GM12892 (cell line): ENCODE results near the gene TMEM132A.
"Not testable (repeated sequence)": the region's sequence is repeated elsewhere in the genome, so short reads cannot be mapped to it uniquely, and the experiment has no call there.

ENCODE experiments used
- DNase-seq: peaks from one replicate; pipeline ENCODE4 v3.0.0; 2011; ENCODE audit not compliant: insufficient read length
- FAIRE-seq: peaks from 2 replicates; lab custom pipeline; 2011; peaks lifted over from hg19 to GRCh38; lab: Jason Lieb, UNC
- POLR2A ChIP-seq: IDR thresholded peaks from 2 replicates; pipeline ENCODE4 v1.6.1; 2011; ENCODE audit warnings: low read depth, low read length, control low read depth
- POLR2AphosphoS5 ChIP-seq: IDR thresholded peaks from 2 replicates; pipeline ENCODE4 v1.6.1; 2011; ENCODE audit warnings: low read depth, low read length, control low read depth
- TAF1 ChIP-seq: IDR thresholded peaks from 2 replicates; pipeline ENCODE4 v1.6.1; 2011; ENCODE audit warnings: low read depth, mild to moderate bottlenecking, control low read depth, low read length, borderline replicate concordance

Gene TMEM132A

GRCh38 chr11:60906132-60906972 lies 17.9 kb upstream of the TMEM132A start, which contains the start of gene PRPF19:
TSS of gene PRPF19 (minus strand) at chr11:60906585. CDS start at chr11:60906382, 203 bp downstream.
- FAIRE-seq: peak; percentile 96
- TF ChIP-seq POLR2AphosphoS5 (peak; percentile 91), POLR2A (peak; percentile 95), TAF1 (peak; percentile 89)
- peak; percentile 89 for DNase-seq

- no peak for FAIRE-seq
- no peak for DNase-seq
- TF ChIP-seq POLR2AphosphoS5 (no peak), POLR2A (no peak), TAF1 (no peak)
These were observed 15.5 kb upstream of the TMEM132A start for GRCh38 chr11:60908803-60909202.

- FAIRE-seq, DNase-seq: not testable (repeated sequence)
These were observed 14.5 kb upstream of the TMEM132A start for GRCh38 chr11:60909680-60910280.

GRCh38 chr11:60910281-60910687 lies 14.0 kb upstream of the TMEM132A start:
- TF ChIP-seq POLR2A (no peak), TAF1 (no peak), POLR2AphosphoS5 (peak; percentile 69; the same call in 1 of the 2 replicates)
- FAIRE-seq (peak; percentile 97), DNase-seq (no peak)

GRCh38 chr11:60910711-60911380 lies 13.4 kb upstream of the TMEM132A start:
- DNase-seq (no peak), FAIRE-seq (no peak)
- TF ChIP-seq POLR2A (no peak), POLR2AphosphoS5 (no peak), TAF1 (no peak)

- TF ChIP-seq TAF1 (no peak), POLR2AphosphoS5 (no peak)
- FAIRE-seq (peak; percentile 51), DNase-seq (no peak)
These were observed 11.9 kb upstream of the TMEM132A start for GRCh38 chr11:60912223-60912850.

GRCh38 chr11:60912851-60913528 lies 11.3 kb upstream of the TMEM132A start:
- FAIRE-seq (no peak), DNase-seq (no peak)
- TF ChIP-seq POLR2A (no peak), POLR2AphosphoS5 (no peak)

GRCh38 chr11:60913793-60914632 lies 10.2 kb upstream of the TMEM132A start, which contains the start of gene TMEM109:
TSS of gene TMEM109 (plus strand) at chr11:60914158. CDS start at chr11:60919694, 5,536 bp downstream.
- FAIRE-seq: peak; percentile 98
- DNase-seq: peak; percentile 87
- peak; percentile 57; the same call in 1 of the 2 replicates for TF ChIP-seq POLR2A
- no peak for TF ChIP-seq POLR2AphosphoS5

GRCh38 chr11:60914633-60915247 lies 9.5 kb upstream of the TMEM132A start:
- TF ChIP-seq POLR2A (no peak), TAF1 (no peak), POLR2AphosphoS5 (no peak)
- FAIRE-seq: no peak
- DNase-seq: no peak

GRCh38 chr11:60915248-60915914 lies 8.9 kb upstream of the TMEM132A start:
- DNase-seq (peak; percentile 66), FAIRE-seq (peak; percentile 95)

More at GRCh38 chr11:60915248-60915914, 8.9 kb upstream of the TMEM132A start:
- TF ChIP-seq POLR2AphosphoS5 (no peak; the same call in 1 of the 2 replicates), POLR2A (0 out of 2 replicates have a peak, but pooled peaks have one; percentile 30), TAF1 (peak; percentile 32; the same call in 1 of the 2 replicates)
